ENCODE results near the gene ARHGAP24.

DNA sequence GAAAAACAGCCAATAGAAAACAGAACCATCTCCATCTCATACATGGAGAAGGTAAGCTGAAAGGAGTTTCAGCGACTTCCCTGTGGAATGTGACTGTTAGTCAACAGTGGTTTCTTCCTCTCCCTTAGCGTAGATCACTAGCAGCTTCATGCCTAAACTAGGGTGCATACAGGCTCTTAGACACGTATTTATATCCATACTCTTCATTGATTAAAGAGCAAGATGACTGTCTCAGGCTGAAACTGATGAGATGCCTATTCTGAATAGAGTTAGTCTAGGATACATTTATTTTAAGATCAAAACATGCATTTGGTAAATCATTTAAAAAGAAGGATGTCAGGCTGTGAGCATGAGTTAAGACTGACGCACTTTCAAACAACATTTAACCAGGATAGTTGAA is 423.3 kb downstream of the ARHGAP24 start:
- TF ChIP-seq CTCF (conservative IDR thresholded peaks at IDR 0.05) (no peak), ZFX (IDR thresholded peaks at IDR 0.05) (no peak)
